ENCODE data around the gene TCHP. TPM values are rescaled to one million over a fixed set of nuclear protein-coding genes. Genes with fewer than 3 reads are reported as not detected.

Gene TCHP
- total and polyA plus RNA-seq, 2 donors (not counting 1 experiment from before 2014, with no cell fraction given): 13.4 to 29.4 TPM

- no peak overlapping the region for H3K4me2 ChIP-seq (replicated peaks; ENCODE audit: low read depth, low read length, poor library complexity, severe bottlenecking)
- TF ChIP-seq CTCF (IDR thresholded peaks at IDR 0.05): no peak
- no peak for TF ChIP-seq EZH2 (IDR thresholded peaks at IDR 0.05; ENCODE audit: borderline replicate concordance, insufficient read depth, low read depth, low read length, poor library complexity, severe bottlenecking)
- no peak overlapping the region for H3K27ac ChIP-seq (ENCODE audit: low read length in 2 of 2)
- H3K4me1 ChIP-seq (ENCODE audit: control insufficient read depth in 2 of 2, insufficient read depth in 2 of 2, low read length in 2 of 2): peaks cover 4 to 5% of the 10 kb centered on the region in 2 donors
- no peaks in the 10 kb centered on the region for H3K27me3 ChIP-seq (replicated peaks in 1 of 4; ENCODE audit: control extremely low read depth in 1 of 4, control insufficient read depth in 3 of 4, insufficient read depth in 4 of 4, low read length in 3 of 4)
- Mint-ChIP-seq H3K9me3 (ENCODE audit: insufficient read depth) (no peaks in the 10 kb centered on the region), H3K27me3 (no peaks in the 10 kb centered on the region), H3K4me1 (peaks cover 9% of the 10 kb centered on the region), H3K4me3 (no peak overlapping the region), H3K27ac (no peak overlapping the region)
- no peaks in the 10 kb centered on the region for H3K79me2 ChIP-seq (ENCODE audit: control insufficient read depth, insufficient read depth, low read length)
- no peaks in the 10 kb centered on the region for H4K20me1 ChIP-seq (ENCODE audit: control insufficient read depth, insufficient read depth, low read length, poor library complexity, severe bottlenecking)
- no peak overlapping the region for H3K9ac ChIP-seq (ENCODE audit: low read length)
- no peak for DNase-seq
- no peak for ATAC-seq (ENCODE audit: low read depth)
- H3K4me3 ChIP-seq (ENCODE audit: control extremely low read depth in 1 of 5, extremely low read depth in 1 of 5, insufficient read depth in 1 of 5, low read depth in 2 of 5, low read length in 4 of 5): no peak overlapping the region
- ChIA-PET CTCF (no interaction called here), POLR2A (no interaction called here)
- no peaks in the 10 kb centered on the region for H3K9me3 ChIP-seq (ENCODE audit: control extremely low read depth in 1 of 3, control insufficient read depth in 2 of 3, insufficient read depth in 1 of 3, low read length in 2 of 3)
- 100% methylated on average over 1 of the region's 5 CpGs for WGBS (ENCODE audit: insufficient coverage)
- H2AFZ ChIP-seq (ENCODE audit: insufficient read depth, low read depth, low read length, poor library complexity, severe bottlenecking): no peak overlapping the region
- peaks cover 15 to 66% of the 10 kb centered on the region in 2 experiments for H3K36me3 ChIP-seq (replicated peaks in 1 of 2; ENCODE audit: control extremely low read depth in 1 of 2, control insufficient read depth in 1 of 2, extremely low read depth in 1 of 2, insufficient read depth in 2 of 2, low read length in 1 of 2)
- intact Hi-C loops (cut with micrococcal nuclease): no loop called here
These were observed 37.3 kb downstream of the TCHP start for GRCh38 chr12:109937371-109937770.

DNA sequence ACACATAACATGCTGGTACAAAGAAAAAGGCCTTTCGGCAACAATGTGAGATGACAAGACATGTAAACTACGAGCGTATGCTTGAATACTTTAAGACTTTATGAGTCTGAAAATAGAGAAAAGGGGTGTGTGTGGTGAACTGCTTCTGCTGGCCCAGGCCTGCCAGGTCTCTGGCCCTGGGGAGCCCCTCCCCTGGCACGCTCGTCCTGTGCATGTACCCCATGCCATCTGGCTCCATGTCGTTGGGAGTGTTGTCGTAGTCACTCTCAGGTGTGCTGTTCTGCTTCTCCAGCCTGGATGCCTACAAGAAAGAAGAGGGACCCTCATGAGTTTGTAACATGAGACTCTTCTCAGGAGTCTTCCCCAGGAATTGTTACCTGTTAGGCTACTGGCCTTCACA, 38.9 kb downstream of the TCHP start:
- no peak overlapping the region for H3K4me2 ChIP-seq (replicated peaks; ENCODE audit: low read depth, low read length, poor library complexity, severe bottlenecking)
- POLR2A ChIA-PET: no interaction called here
- TF ChIP-seq EZH2 (IDR thresholded peaks at IDR 0.05; ENCODE audit: borderline replicate concordance, insufficient read depth, low read depth, low read length, poor library complexity, severe bottlenecking) (no peak), CTCF (IDR thresholded peaks at IDR 0.05) (no peak)
- peaks cover 12 to 52% of the 10 kb centered on the region in 2 experiments for H3K36me3 ChIP-seq (replicated peaks in 1 of 2; ENCODE audit: control extremely low read depth in 1 of 2, control insufficient read depth in 1 of 2, extremely low read depth in 1 of 2, insufficient read depth in 2 of 2, low read length in 1 of 2)
- no peak overlapping the region for H3K9ac ChIP-seq (ENCODE audit: low read length)
- no peaks in the 10 kb centered on the region for H3K27me3 ChIP-seq (replicated peaks in 1 of 4; ENCODE audit: control extremely low read depth in 1 of 4, control insufficient read depth in 3 of 4, insufficient read depth in 4 of 4, low read length in 3 of 4)
- DNase-seq (no peak), ATAC-seq (ENCODE audit: low read depth) (no peak)
- Mint-ChIP-seq H3K4me3 (no peak overlapping the region), H3K9me3 (ENCODE audit: insufficient read depth) (no peaks in the 10 kb centered on the region), H3K27ac (no peak overlapping the region), H3K4me1 (peaks cover 12% of the 10 kb centered on the region), H3K27me3 (no peaks in the 10 kb centered on the region)
- no peaks in the 10 kb centered on the region for H3K9me3 ChIP-seq (ENCODE audit: control extremely low read depth in 1 of 3, control insufficient read depth in 2 of 3, insufficient read depth in 1 of 3, low read length in 2 of 3)
- H3K27ac ChIP-seq (ENCODE audit: low read length in 2 of 2): no peak overlapping the region
- H4K20me1 ChIP-seq (ENCODE audit: control insufficient read depth, insufficient read depth, low read length, poor library complexity, severe bottlenecking): no peaks in the 10 kb centered on the region
- H2AFZ ChIP-seq (ENCODE audit: insufficient read depth, low read depth, low read length, poor library complexity, severe bottlenecking): no peak overlapping the region
- 93% methylated on average over 6 of the region's 7 CpGs for WGBS (ENCODE audit: insufficient coverage)
- intact Hi-C loops (cut with micrococcal nuclease): no loop called here
- peaks cover 4 to 5% of the 10 kb centered on the region in 2 donors for H3K4me1 ChIP-seq (ENCODE audit: control insufficient read depth in 2 of 2, insufficient read depth in 2 of 2, low read length in 2 of 2)
- no peak overlapping the region for H3K4me3 ChIP-seq (ENCODE audit: control extremely low read depth in 1 of 5, extremely low read depth in 1 of 5, insufficient read depth in 1 of 5, low read depth in 2 of 5, low read length in 4 of 5)
- CTCF ChIA-PET: no interaction called here
- no peaks in the 10 kb centered on the region for H3K79me2 ChIP-seq (ENCODE audit: control insufficient read depth, insufficient read depth, low read length)
